GM21447 (cell line): Measurements from ENCODE around the gene ARHGAP32.
"Not testable (repeated sequence)": the region's sequence is repeated elsewhere in the genome, so short reads cannot be mapped to it uniquely, and the experiment has no call there.

Source experiments
- ATAC-seq: cut with Tn5 transposase; IDR thresholded peaks from one replicate; pipeline ENCODE4 v1.9.1; 2021; ENCODE audit not compliant: unreplicated experiment

The ARHGAP32 gene

GRCh38 chr11:129204150-129204838 is 12.2 kb upstream of the ARHGAP32 start:
- no peak for ATAC-seq

- no peak for ATAC-seq
These were observed 10.5 kb upstream of the ARHGAP32 start for GRCh38 chr11:129202646-129203045.

- no peak for ATAC-seq
These were observed 3.6 kb upstream of the ARHGAP32 start for GRCh38 chr11:129195682-129196081.

- no peak for ATAC-seq
These were observed 476 bp downstream of the ARHGAP32 start for GRCh38 chr11:129191649-129192048.

- no peak for ATAC-seq
These were observed 2.0 kb downstream of the ARHGAP32 start for GRCh38 chr11:129190087-129190486.

- no peak for ATAC-seq
These were observed 2.5 kb downstream of the ARHGAP32 start for GRCh38 chr11:129189646-129190045.

GRCh38 chr11:129185082-129185481 is 7.0 kb downstream of the ARHGAP32 start:
- ATAC-seq = not testable (repeated sequence)

GRCh38 chr11:129184581-129184980 is 7.5 kb downstream of the ARHGAP32 start:
- ATAC-seq = no peak

- ATAC-seq = no peak
These were observed 24.8 kb downstream of the ARHGAP32 start for GRCh38 chr11:129167315-129167714.

GRCh38 chr11:129163714-129164164 is 28.4 kb downstream of the ARHGAP32 start:
- ATAC-seq = no peak

- ATAC-seq = not testable (repeated sequence)
These were observed 35.0 kb downstream of the ARHGAP32 start for GRCh38 chr11:129157080-129157479.

GRCh38 chr11:129155745-129156144 is 36.4 kb downstream of the ARHGAP32 start:
- ATAC-seq = no peak

- ATAC-seq = no peak
These were observed 43.6 kb downstream of the ARHGAP32 start for GRCh38 chr11:129148487-129148886.

GRCh38 chr11:129146191-129146590 is 45.9 kb downstream of the ARHGAP32 start:
- no peak for ATAC-seq

GRCh38 chr11:129145276-129145675 is 46.8 kb downstream of the ARHGAP32 start:
- ATAC-seq = no peak

GRCh38 chr11:129144256-129144655 is 47.9 kb downstream of the ARHGAP32 start:
- no peak for ATAC-seq

GRCh38 chr11:129143335-129143734 is 48.8 kb downstream of the ARHGAP32 start:
- no peak for ATAC-seq

GRCh38 chr11:129141748-129142523 is 50.2 kb downstream of the ARHGAP32 start:
- ATAC-seq = no peak

- ATAC-seq = no peak
These were observed 60.8 kb downstream of the ARHGAP32 start for GRCh38 chr11:129131316-129131715.

- not testable (repeated sequence) for ATAC-seq
These were observed 63.1 kb downstream of the ARHGAP32 start for GRCh38 chr11:129128881-129129620.

- no peak for ATAC-seq
These were observed 73.1 kb downstream of the ARHGAP32 start for GRCh38 chr11:129119036-129119435.
